Activated CD4-positive, alpha-beta T cell treated with anti-CD3 and anti-CD28 coated beads, Interleukin-2, amount 10 ng/mL, durations not matched to agents 7 days and 5 days (primary cell): Measurements from ENCODE around the gene NEDD4L. TPM values are rescaled to one million over a fixed set of nuclear protein-coding genes. Genes with fewer than 3 reads are reported as not detected.

Experiments used
- CTCF ChIA-PET: fragments of 350-600 bp; sonication (Branson Sonifier 250); formaldehyde crosslinking; loops from one replicate; lab custom pipeline; 2021; ENCODE audit warnings: antibody characterized with exemption; lab: Charles Lee
- POLR2A ChIA-PET: fragments of 350-600 bp; sonication (Branson Sonifier 250); formaldehyde crosslinking; loops from one replicate; lab custom pipeline; 2021; ENCODE audit warnings: antibody characterized with exemption; lab: Charles Lee
- DNase-seq: peaks from one replicate; pipeline ENCODE4 v3.0.0-alpha.2; 2020
- H3K27ac Mint-ChIP-seq: one replicate; pipeline ENCODE4 v1.8.0; 2021; ENCODE audit warnings: mild to moderate bottlenecking, moderate library complexity, mixed read lengths
- H3K27me3 Mint-ChIP-seq: one replicate; pipeline ENCODE4 v1.8.0; 2021; ENCODE audit warnings: mixed read lengths
- H3K36me3 Mint-ChIP-seq: one replicate; pipeline ENCODE4 v1.8.0; 2021; ENCODE audit warnings: low read depth, mixed read lengths
- H3K4me1 Mint-ChIP-seq: one replicate; pipeline ENCODE4 v1.8.0; 2021; ENCODE audit warnings: mixed read lengths
- H3K4me3 Mint-ChIP-seq: one replicate; pipeline ENCODE4 v1.8.0; 2021; ENCODE audit warnings: mild to moderate bottlenecking, moderate library complexity, mixed read lengths
- H3K9me3 Mint-ChIP-seq: one replicate; pipeline ENCODE4 v1.8.0; 2021; ENCODE audit warnings: mixed read lengths
- total RNA-seq, 2 experiments: library from RNA; stranded (reverse); gene quantifications; one replicate each; pipeline ENCODE4 v1.2.3, GENCODE V29; 2021

Gene NEDD4L
- total RNA-seq, 2 experiments from 2014 or later = 5.6 to 8.1 TPM

DNA sequence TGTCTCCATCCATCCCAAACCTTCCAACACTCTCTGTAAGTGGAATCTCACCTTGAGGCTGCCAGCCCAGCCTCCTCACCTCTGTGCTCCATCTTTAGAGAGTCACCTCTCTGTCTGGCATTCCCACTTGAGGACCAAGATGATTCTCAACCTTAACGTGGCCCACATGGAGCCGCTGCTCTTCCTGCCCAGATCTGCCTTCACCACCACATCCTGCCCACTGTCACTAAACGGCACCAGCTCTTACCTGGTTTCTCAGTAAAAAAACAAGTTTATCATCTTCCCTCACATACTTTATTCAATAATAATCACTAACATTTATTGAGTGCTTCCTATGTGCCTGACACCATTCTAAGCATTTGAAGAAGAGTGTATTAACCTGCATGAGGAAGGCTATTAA is 80.4 kb downstream of the NEDD4L start:
- Mint-ChIP-seq H3K9me3 (no peaks in the 10 kb centered on the region), H3K27ac (peak overlapping the region; percentile 4), H3K36me3 (no peaks in the 10 kb centered on the region), H3K4me1 (peaks cover 14% of the 10 kb centered on the region), H3K4me3 (no peak overlapping the region), H3K27me3 (no peaks in the 10 kb centered on the region)
- POLR2A ChIA-PET = no interaction called here
- DNase-seq = peak; percentile 22
- CTCF ChIA-PET = interaction anchor here (0.7 kb wide), 1 partner anchor 81 kb away, joined by 3 read pairs; no protein-coding TSS in a partner anchor

DNA sequence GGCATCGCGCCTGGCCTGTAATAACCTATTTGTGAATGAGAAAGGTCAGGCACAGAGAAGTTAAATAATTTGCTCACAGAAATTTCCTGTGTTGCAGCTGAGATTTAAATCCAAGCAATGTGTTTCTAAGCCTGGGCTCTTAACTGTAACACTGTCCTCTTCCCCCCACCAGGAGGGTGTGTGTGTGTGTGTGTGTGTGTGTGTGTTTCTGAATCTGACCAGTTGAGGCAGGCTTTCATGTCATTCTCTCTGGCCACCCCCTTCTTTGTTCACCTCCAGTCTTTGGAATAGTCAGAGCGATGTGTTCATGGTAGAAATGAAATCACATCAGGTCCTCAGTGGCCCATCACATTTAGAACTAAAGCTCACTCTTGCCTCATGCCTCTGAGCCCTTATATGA is 81.2 kb downstream of the NEDD4L start:
- POLR2A ChIA-PET = no interaction called here
- Mint-ChIP-seq H3K4me1 (peaks cover 14% of the 10 kb centered on the region), H3K27ac (no peak overlapping the region), H3K4me3 (no peak overlapping the region), H3K36me3 (no peaks in the 10 kb centered on the region), H3K27me3 (no peaks in the 10 kb centered on the region), H3K9me3 (no peaks in the 10 kb centered on the region)
- CTCF ChIA-PET = interaction anchor here (0.7 kb wide), 1 partner anchor 82 kb away, joined by 3 read pairs; no protein-coding TSS in a partner anchor
- DNase-seq = no peak

DNA sequence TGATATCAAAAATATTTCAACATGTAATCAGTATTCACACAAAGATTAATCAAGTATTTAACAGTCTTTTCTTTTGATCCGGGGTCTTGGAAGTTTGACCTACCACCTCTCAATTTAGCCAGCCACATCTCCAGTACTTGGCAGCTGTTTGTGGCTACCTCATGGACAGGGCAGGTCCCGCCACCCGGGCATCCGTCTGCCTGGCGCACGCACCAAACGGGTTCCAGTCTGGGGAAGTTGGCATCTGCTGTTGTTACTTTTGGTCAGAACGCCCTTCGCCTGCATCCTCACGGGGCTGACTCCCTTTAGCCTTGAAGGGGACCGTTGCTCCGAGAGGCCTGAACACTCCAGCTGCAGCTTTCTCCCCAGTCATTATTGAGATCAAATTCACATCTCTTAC is 81.7 kb downstream of the NEDD4L start:
- POLR2A ChIA-PET = no interaction called here
- DNase-seq = no peak
- Mint-ChIP-seq H3K27ac (no peak overlapping the region), H3K36me3 (no peaks in the 10 kb centered on the region), H3K4me3 (no peak overlapping the region), H3K27me3 (no peaks in the 10 kb centered on the region), H3K9me3 (no peaks in the 10 kb centered on the region), H3K4me1 (peaks cover 14% of the 10 kb centered on the region)
- CTCF ChIA-PET = interaction anchor here (0.9 kb wide), 1 partner anchor 62 kb away, joined by 3 read pairs; no protein-coding TSS in a partner anchor

DNA sequence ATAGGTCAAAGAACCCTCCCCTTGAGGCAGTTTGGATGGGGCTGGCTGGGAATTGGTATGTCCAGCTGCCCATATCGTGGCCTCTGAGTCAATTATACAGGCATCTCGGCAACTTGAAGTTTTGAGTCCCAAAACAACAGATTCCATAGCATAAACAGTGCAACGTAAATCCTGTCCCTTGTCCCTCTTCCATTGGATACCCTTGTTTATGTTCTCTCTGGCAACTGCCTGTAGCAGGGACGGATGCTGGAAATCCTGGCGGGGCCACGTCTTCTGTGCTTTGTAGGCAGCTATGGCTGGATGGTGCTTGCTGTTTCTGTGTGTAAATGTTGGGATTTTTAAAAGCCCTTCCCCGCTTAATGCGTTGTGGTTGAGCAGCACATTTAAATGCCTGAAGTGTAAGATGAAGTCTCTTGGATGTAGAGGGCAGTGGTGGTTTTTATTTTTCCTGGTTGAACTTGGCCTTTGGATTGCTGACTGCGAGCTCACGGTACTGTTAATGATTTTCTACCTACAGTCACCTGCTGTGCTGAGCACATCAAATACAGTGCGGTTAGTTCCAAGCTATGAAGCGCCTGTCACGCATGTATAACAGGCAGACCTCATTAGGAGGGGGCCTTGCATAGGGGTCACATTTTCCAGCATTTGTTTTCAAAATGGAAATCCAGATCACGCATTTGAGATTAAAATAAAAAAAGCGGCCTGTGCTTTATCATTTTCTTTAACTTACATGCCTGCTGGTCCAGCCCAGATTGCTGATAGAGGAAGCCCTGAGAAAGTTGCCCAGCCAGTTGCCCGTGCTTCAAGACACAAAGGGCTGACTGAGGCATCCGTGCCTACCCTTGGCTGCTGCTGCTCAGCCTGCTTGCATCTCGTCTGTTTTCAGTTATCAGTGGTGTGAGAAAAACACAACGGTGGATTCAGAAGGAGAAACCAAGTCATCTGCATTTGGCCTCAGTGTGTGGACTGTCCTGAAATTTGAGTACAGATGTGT is 84.7 kb downstream of the NEDD4L start:
- H3K27me3 Mint-ChIP-seq = no peaks in the 10 kb centered on the region
- no peak for DNase-seq
- no peaks in the 10 kb centered on the region for H3K9me3 Mint-ChIP-seq
- no peak overlapping the region for H3K27ac Mint-ChIP-seq
- H3K36me3 Mint-ChIP-seq = no peaks in the 10 kb centered on the region
- no peak overlapping the region for H3K4me3 Mint-ChIP-seq
- ChIA-PET CTCF (no interaction called here), POLR2A (no interaction called here)
- peaks cover 9% of the 10 kb centered on the region for H3K4me1 Mint-ChIP-seq

DNA sequence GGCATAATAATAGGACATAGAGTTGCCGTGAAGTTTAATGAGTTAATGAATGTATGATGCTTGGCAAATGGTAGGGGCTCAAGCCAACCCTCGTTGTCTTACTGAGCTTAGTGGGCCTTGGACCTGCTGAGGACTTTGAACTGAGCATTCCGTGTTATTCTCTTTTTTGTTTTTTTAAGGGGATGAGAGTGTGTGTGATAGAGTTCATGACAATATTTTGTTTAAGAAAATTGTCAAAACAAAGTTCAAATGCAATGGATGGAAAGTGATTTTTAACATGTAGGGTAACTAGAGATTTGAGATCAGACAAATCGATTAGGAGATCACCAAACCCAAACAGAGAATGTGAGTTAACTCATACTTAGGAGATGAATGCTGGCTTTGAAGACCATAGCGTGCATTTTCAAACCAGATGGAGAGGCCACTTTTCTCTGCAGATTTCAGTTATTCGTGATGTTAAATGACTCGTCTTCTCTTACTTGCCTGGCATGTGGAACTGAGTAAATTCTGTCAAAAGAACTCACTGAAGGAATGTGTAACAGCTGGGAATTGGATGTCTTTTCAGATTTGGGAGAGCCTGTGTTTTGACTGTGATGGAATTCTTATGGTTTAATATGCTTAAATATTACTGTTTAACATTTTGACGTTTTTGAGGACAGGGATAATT is 88.7 kb downstream of the NEDD4L start:
- Mint-ChIP-seq H3K4me1 (peaks cover 15% of the 10 kb centered on the region), H3K27ac (no peak overlapping the region), H3K27me3 (peaks cover 8% of the 10 kb centered on the region), H3K36me3 (no peaks in the 10 kb centered on the region), H3K9me3 (no peaks in the 10 kb centered on the region), H3K4me3 (no peak overlapping the region)
- ChIA-PET CTCF (interaction anchor here (2.1 kb wide), 1 partner anchor 11 kb away, joined by 7 read pairs; no protein-coding TSS in a partner anchor), POLR2A (no interaction called here)
- no peak for DNase-seq

DNA sequence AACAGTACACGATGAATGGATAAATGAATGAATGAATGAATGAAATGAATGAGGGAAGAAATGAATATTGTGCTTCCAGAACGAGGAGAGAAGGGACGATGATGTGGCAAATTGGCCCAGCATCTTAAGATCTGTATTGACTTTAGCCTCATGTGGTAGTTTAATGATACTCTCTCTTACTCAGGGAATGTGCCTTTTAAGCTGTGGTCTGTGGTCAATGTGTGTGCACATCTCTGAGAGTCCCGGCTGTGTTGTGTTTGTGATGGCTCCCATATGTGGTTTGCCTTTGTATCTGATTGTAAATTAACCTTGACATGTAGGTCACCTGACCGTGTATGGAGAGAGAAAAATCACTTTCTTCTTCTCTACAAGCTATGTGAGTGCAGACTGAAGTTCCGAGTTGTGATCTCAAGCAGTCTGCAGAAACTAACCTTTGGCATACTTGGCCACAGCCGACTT is 91.2 kb downstream of the NEDD4L start:
- Mint-ChIP-seq H3K27me3 (peaks cover 13% of the 10 kb centered on the region), H3K36me3 (no peaks in the 10 kb centered on the region), H3K4me3 (no peak overlapping the region), H3K27ac (no peak overlapping the region), H3K9me3 (no peaks in the 10 kb centered on the region), H3K4me1 (peaks cover 15% of the 10 kb centered on the region)
- DNase-seq = peak; percentile 21
- POLR2A ChIA-PET = interaction anchor here (0.7 kb wide), 1 partner anchor 309 kb away, joined by 4 read pairs; no protein-coding TSS in a partner anchor
- CTCF ChIA-PET = interaction anchor here (1.2 to 2.1 kb wide), 5 partner anchors 10 to 94 kb away, joined by 3 to 7 read pairs (median 6); partner anchors contain the start of gene NEDD4L

DNA sequence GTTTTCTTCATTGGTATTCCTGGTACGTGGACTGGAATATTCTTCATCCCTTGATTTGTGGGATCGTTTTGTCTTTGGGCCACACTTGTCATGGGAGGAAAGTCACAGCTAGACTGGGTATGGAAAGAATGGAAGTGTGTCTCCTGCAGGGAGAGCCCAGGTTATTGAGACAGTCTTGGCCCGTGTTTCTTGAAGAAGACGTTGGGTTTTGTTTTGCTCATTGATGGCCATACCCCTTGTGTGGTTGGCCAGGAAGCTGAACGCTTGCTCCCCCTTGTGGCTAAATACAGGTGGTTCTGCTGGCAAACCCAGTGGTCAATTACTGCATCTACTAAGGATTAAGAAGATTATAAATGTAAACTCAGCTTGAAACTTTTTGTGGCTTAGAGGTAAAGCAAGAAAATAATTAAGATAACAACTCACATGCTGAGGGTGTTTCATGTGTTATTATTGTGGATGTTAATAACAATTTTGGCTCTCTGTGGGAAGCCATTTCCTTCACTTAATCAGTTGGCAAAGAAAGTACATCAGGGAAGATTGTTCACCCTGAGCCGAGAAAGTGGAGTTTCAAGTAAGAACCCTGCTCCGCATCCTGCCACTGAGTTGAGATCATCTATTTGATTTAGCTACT is 91.8 kb downstream of the NEDD4L start:
- DNase-seq = peak; percentile 57
- peaks cover 15% of the 10 kb centered on the region for H3K4me1 Mint-ChIP-seq
- POLR2A ChIA-PET = interaction anchor here (0.7 kb wide), 1 partner anchor 308 kb away, joined by 4 read pairs; no protein-coding TSS in a partner anchor
- H3K9me3 Mint-ChIP-seq = no peaks in the 10 kb centered on the region
- no peak overlapping the region for H3K27ac Mint-ChIP-seq
- no peaks in the 10 kb centered on the region for H3K36me3 Mint-ChIP-seq
- peaks cover 13% of the 10 kb centered on the region for H3K27me3 Mint-ChIP-seq
- no peak overlapping the region for H3K4me3 Mint-ChIP-seq
- CTCF ChIA-PET = interaction anchor here (1.2 to 1.4 kb wide), 4 partner anchors 9 to 95 kb away, joined by 3 to 7 read pairs (median 5); partner anchors contain the start of gene NEDD4L

DNA sequence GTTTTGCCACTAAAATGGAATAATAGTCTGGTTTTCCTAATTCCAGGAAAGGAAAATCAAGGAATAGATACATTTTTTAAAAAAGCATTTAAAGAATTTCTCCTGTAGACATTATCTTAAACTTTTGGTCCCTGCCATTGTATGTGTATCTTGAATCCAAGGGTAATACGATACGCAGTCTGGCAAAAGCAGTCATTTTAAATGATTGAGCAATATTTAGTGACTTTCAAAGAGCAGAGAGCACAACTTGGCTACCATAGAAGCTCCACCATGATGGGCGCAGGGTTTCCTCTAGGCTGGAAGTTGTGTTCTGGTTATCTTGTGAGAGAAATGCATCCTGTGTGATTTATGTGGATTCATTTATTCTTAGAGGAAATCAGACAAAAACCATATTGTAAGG is 92.9 kb downstream of the NEDD4L start:
- DNase-seq = no peak
- Mint-ChIP-seq H3K9me3 (no peaks in the 10 kb centered on the region), H3K4me3 (no peak overlapping the region), H3K27me3 (peaks cover 13% of the 10 kb centered on the region), H3K27ac (no peak overlapping the region), H3K4me1 (peaks cover 15% of the 10 kb centered on the region), H3K36me3 (no peaks in the 10 kb centered on the region)
- CTCF ChIA-PET = no interaction called here
- POLR2A ChIA-PET = no interaction called here

DNA sequence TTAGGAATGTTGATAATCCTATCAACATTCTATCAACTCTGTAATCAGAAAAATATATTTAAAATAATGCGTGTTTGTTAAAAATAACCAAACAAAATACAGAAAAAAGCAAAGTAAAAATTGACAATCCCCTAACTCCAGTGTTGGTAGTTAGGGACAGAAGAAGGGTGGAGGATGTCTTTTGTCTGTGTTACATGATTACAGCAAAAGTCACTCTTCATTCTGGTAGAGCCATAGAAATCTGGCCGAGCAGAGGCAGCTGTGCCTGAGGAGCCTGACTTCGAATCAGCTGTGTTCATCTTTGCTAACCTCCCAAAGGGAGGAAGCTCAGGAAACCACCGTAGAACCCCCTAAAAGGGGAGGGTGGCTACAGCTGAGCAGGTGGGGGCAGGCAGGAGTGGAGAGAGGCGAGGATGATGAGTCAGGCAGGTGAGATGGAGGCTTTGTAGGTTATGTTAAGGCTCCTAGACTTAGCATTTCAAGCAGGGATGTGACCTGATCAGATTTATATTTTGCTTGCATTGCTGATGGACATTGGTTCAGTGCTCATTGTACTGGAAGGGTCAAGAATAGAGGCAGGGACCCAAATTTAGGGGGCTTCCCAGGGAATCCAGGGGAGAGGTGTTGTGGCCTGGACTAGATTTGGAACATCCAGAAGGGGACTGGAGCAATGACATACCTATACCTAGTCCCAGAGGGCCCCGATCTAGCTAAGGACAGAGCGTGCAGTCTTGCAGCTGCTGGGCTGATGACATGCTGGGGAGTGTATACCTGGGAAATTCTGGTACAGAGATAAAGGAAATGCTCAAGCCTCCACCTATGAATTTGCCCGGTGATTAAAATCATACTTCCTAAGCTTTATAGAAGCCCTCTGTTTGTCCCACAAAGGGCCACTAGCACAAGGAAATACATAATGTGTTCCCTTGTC is 95.7 kb downstream of the NEDD4L start:
- Mint-ChIP-seq H3K27me3 (peaks cover 11% of the 10 kb centered on the region), H3K36me3 (no peaks in the 10 kb centered on the region), H3K4me1 (peaks cover 15% of the 10 kb centered on the region), H3K4me3 (no peak overlapping the region), H3K9me3 (no peaks in the 10 kb centered on the region), H3K27ac (no peak overlapping the region)
- ChIA-PET POLR2A (no interaction called here), CTCF (no interaction called here)
- DNase-seq = no peak

DNA sequence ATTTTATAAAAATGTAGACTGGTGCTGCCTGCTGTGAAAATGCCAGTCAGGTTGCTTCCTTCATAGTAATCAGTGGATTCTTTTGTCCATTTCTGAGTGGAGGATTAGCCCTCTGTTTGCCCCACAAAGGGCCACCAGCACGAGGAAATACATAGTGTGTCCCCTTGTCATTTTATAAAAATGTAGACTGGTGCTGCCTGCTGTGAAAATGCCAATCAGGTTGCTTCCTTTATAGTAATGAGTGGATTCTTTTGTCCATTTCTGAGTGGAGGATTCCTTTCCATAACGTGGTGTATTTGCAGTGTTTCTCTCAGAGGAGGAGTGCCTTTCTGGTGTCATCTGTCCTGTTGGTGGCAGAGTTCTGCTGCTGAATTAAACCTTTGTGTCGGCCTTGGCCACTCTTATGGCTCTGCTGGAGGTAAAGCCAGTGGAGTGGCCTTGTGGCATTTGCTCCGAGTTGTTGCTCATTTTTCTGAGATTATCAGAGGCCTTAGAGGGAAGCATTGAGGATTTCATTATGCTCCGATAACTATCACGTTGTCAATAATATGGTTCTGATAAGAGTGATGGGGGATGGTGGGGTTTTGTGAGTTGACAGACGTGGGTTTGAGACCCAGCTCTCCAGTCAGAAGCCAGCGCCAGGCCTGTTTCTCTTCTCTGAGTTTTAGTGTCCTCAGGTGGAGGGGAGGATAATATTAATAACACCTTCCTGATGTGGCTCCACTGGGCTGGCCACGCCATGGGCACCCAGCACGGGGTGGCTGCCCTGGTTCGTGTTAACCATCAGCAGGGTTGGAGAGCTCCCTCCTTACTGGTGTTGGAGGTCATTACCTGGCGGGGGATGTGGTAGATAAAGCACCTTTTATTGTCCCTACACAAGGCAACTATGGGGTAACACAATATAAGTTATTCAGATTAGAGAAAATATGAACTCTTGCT is 96.6 kb downstream of the NEDD4L start:
- H3K36me3 Mint-ChIP-seq = no peaks in the 10 kb centered on the region
- H3K27ac Mint-ChIP-seq = no peak overlapping the region
- CTCF ChIA-PET = no interaction called here
- DNase-seq = no peak
- POLR2A ChIA-PET = no interaction called here
- peaks cover 7% of the 10 kb centered on the region for H3K4me1 Mint-ChIP-seq
- no peak overlapping the region for H3K4me3 Mint-ChIP-seq
- H3K9me3 Mint-ChIP-seq = no peaks in the 10 kb centered on the region
- peaks cover 8% of the 10 kb centered on the region for H3K27me3 Mint-ChIP-seq

DNA sequence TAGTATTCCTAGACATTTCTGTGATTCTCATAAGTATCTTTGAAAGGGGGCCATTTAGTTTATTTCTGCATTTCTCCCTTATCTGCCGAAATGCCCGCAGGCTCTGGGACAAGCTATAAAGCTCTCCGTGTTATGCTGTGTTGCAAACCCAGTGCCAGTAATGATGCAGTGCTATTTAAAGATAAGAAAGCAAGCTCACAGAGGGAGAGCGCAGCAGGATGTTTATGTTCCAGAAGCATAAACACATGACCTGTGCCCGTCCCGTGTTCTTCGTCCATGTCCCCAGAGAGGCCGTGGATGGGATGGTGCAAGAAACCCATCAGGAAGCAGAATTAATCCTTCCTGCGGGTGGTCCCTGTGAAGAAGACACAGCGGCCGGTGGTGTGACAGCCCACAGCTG is 99.4 kb downstream of the NEDD4L start:
- ChIA-PET POLR2A (interaction anchor here (0.5 kb wide), 1 partner anchor 10 kb away, joined by 6 read pairs; no protein-coding TSS in a partner anchor), CTCF (interaction anchor here (0.6 to 1.4 kb wide), 2 partner anchors 100 to 1175 kb away, joined by 3 read pairs; partner anchors contain the start of gene NEDD4L)
- no peak for DNase-seq
- no peaks in the 10 kb centered on the region for H3K9me3 Mint-ChIP-seq
- H3K27me3 Mint-ChIP-seq = peaks cover 4% of the 10 kb centered on the region
- no peaks in the 10 kb centered on the region for H3K4me1 Mint-ChIP-seq
- no peak overlapping the region for H3K27ac Mint-ChIP-seq
- no peak overlapping the region for H3K4me3 Mint-ChIP-seq
- no peaks in the 10 kb centered on the region for H3K36me3 Mint-ChIP-seq
